Fibroblast of mammary gland (primary cell): ENCODE data around the gene IL1RAPL2.

ENCODE experiments used
- DNase-seq: peaks from one replicate; pipeline ENCODE4 v3.0.0-alpha.2; 2010; ENCODE audit warnings: low read depth
- H3K4me3 ChIP-seq: 2 replicates; pipeline ENCODE4 v1.5.1; 2011; ENCODE audit warnings: low read depth, mild to moderate bottlenecking, low read length, moderate library complexity; ENCODE audit not compliant: control insufficient read depth
- TF ChIP-seq, protein P1 (sequence below): conservative IDR thresholded peaks from 2 replicates; pipeline ENCODE4 v1.5.1; 2011; ENCODE audit warnings: low read depth, low read length, inconsistent platforms; ENCODE audit not compliant: control insufficient read depth, insufficient read depth

IL1RAPL2 gene

DNA sequence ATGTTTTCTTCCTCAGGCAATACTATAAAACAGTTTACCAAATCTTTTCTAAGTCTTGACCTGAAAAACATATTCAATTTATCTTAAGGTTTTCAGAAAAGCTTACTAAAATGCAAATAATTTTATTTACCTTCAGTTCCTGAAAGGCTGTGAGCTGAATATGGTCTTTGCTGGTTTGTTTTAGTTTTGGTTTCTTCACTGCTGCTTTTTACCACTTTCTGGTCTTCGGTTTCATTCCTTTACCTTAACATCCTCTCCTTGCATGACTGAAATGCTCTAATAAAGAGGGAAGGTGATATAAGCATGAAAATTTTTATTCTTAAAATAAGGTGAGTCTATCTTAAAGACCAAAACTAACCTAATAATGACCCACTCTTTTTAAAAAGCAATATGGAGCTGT is 1159.2 kb downstream of the IL1RAPL2 start:
- no peak for DNase-seq
- H3K4me3 ChIP-seq = no peak overlapping the region
- TF ChIP-seq, protein P1, sequence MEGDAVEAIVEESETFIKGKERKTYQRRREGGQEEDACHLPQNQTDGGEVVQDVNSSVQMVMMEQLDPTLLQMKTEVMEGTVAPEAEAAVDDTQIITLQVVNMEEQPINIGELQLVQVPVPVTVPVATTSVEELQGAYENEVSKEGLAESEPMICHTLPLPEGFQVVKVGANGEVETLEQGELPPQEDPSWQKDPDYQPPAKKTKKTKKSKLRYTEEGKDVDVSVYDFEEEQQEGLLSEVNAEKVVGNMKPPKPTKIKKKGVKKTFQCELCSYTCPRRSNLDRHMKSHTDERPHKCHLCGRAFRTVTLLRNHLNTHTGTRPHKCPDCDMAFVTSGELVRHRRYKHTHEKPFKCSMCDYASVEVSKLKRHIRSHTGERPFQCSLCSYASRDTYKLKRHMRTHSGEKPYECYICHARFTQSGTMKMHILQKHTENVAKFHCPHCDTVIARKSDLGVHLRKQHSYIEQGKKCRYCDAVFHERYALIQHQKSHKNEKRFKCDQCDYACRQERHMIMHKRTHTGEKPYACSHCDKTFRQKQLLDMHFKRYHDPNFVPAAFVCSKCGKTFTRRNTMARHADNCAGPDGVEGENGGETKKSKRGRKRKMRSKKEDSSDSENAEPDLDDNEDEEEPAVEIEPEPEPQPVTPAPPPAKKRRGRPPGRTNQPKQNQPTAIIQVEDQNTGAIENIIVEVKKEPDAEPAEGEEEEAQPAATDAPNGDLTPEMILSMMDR = no peak

DNA sequence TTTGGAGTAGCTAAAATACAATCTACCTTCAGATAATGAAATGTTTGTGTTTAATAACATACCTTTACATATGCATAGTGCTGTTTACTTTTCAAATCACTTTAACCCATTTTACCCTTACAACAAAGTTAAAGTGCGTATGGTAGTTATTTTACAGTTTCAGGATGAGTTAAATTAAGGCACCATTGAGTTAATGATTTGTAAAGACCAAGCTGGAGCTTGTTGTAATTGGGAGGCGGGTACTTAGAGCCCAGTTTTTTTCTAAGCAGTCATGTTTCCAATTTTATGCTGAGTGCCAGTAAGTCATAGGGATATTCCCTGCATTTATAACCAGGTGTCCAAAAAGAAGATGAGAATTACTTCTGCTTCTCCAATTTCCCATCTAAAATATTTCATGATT is 1172.2 kb downstream of the IL1RAPL2 start:
- no peak for DNase-seq
- H3K4me3 ChIP-seq = no peak overlapping the region
- TF ChIP-seq, protein P1 = no peak

DNA sequence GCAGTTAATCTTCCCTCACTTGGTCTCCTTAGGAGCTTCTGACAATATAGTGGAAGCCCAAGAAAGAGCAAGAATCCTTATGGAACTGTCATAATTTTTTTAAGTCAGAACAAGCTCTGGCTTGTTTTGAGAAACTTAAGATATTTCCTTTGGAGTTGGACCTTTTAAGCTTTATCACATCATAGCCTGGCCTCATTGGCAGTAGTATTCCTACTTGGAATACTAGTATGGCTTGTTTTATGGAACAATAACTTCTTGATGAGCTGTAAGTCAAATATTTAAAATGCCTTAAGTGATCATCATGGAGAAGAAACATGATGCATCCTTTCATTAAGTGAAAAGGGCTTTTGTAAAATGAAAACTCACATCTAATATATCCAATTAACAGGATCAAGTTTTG is 1178.3 kb downstream of the IL1RAPL2 start:
- TF ChIP-seq, protein P1 = no peak
- DNase-seq = no peak
- H3K4me3 ChIP-seq = no peak overlapping the region

DNA sequence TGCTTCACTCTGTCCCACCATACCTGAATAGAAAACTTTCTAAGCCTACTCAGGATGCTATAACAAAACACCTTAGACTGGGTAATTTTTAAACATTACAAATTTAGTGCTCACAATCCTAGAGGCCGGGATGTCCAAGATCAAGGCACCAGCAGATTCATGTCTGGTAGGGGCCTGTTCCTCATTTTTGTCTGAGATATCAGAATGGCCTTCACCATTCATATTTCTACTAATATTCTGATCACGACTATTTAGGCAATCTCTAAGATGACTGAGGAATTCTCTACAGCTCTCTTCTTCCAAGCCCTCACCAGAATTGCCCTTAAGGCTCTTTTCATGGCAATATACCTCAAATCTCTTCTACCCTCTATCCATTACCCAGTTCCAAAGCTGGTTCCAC is 1178.9 kb downstream of the IL1RAPL2 start:
- no peak for DNase-seq
- TF ChIP-seq, protein P1 = no peak
- no peak overlapping the region for H3K4me3 ChIP-seq

DNA sequence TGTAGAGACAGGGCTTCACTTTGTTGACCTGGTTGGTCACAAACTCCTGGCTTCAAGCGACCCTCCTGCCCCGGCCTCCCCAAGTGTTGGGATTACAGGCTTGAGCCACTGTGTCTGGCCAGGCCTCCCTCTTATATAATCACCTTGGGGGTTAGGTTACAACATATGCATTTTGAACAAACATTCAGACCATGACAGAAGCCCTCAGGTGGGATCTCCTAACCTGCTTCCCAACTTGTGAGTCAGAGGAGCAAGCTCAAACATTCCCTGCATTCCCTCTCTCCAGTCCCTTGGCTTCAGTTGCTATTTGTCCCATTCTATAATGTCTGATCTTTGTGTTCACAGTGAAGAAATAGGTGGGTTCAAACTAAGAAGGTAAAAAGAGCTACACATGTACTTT is 1179.9 kb downstream of the IL1RAPL2 start:
- TF ChIP-seq, protein P1 = no peak
- H3K4me3 ChIP-seq = no peak overlapping the region
- DNase-seq = no peak

DNA sequence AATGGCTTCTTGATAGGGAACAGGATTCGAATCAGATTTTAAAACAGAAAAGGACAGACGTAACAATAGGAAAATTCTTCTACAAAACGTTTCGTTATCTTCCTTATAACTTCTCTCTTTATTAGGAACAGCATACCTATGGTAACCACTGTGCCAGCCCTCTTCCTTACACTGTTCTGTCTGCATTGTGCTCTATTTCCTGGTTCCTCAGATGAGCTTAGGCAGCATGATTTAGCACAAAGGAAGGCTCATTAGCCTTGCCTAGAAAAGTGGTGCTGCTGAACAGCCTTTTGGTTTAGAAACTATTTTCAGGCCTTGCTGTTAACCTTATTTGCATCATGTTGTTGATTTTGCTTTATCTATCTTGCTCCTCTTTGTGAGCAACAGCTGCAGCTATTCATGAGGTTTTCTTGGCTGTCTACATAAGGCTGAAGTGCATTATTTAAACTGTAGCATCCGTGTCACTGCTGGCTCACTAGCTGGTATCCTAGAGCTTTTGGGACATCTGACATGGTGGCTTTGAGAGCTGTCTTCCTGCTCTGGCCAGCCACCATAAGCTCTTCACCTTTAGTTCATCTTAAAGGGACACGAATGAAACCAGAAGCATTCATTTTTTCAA is 1186.4 kb downstream of the IL1RAPL2 start:
- TF ChIP-seq, protein P1 = no peak
- H3K4me3 ChIP-seq = no peak overlapping the region
- no peak for DNase-seq

DNA sequence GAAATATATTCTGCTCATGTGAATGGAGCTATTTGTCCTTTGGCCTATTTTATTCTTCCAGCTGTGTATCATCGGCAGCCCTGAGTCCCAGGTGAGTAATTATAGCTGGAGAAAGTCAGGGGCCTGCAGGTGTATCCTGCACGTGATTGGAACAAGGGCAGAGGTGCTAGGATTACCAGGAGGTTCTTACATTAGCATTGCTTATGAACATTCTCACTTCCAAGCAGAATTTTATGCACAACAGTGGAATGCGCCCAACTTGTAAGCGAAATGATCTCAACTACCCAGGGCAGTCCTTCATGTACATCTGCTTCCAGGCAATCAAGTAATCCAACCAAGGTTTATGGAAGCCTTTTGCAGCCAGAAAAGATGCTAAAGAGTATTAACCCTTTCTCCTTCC is 1187.4 kb downstream of the IL1RAPL2 start:
- no peak for DNase-seq
- no peak overlapping the region for H3K4me3 ChIP-seq
- TF ChIP-seq, protein P1 = no peak
